ENCODE measurements around the gene TMPRSS2. TPM values are rescaled to one million over a fixed set of nuclear protein-coding genes. Genes with fewer than 3 reads are reported as not detected.
"Not testable (repeated sequence)": the region's sequence is repeated elsewhere in the genome, so short reads cannot be mapped to it uniquely, and the experiment has no call there.

The TMPRSS2 gene
- total RNA-seq, 4 donors from 2014 or later, result 5.9 to 36.7 (median 10.5) TPM

DNA sequence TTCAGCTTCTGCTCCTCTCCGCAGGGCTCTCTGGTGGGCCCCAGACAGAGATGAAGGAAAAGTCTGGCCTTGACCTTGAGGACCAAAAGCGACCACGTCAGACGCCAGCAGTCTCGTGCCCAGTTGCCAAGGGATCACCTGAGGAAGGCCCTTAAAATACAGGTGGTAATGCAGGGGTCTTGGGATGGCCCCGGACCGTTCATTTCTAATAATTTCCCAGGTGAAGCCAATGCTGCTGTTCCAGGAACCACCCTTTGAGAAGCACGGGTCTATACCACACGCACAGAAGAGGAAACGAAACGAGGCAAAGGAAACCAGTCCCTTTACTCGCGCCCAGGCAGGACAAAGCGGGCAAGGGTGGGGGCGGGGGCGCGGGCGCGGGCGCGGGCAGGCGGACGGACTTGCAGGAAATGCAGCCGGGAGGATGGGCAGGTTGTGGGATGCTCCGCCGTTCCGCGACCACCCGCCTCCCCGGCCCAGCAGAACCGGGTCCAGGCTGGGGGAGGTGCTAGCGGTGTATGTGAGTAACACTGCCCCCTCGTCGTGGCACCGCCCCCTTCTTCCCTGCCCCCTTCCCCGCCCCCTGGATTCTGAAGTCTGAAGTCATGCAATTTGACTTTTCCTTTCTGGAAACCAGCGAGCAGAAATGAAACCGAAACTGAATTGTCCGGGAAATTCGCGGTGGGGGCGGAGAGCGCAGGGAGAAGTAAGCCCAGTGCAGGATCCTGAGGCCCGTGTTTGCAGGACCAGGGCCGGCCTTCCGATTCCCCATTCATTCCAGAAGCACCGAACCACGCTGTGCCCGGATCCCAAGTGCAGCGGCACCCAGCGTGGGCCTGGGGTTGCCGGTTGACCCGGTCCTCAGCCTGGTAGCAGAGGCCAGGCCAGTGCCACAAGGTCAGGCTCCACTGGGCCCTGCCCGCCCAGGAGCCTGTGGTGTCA, 87.8 kb downstream of the TMPRSS2 start:
- DNase-seq (ENCODE audit: low spot score in 2 of 2), result peak; percentile 91

DNA sequence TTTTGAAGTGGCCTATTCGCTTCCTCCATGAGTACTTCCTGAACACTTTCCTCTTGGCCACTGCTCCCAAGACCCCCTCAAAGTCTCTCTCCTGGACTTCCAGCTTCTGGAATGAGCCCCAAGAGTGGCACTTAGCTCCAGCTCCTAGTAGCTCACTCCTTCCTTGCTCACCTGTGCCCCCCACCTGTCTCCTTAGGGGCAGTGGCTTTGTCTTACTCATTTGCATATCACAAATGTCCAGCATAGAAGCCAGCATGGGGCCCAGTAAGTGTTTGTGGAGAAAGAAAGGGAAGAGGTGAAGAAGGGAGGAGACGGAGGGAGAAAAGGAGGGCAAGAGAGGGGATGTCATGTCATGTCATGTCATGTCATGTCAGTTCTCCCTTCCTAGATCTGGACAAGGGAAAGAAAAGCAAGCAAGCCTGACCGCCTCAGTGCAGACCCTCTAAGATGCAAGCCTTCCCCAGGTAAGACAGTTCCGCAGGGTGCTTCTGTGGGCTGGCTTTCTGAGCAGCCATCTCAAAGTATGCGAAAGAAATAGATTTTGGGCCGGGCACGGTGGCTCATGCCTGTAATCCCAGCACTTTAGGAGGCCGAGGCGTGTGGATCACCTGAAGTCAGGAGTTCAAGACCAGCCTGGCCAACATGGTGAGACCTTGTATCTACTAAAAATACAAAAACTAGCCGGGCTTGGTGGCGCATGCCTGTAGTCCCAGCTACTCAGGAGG, 88.8 kb downstream of the TMPRSS2 start:
- H3K27me3 ChIP-seq, result no peaks in the 10 kb centered on the region
- no peaks in the 10 kb centered on the region for H3K36me3 ChIP-seq
- H3K9me3 ChIP-seq, result no peaks in the 10 kb centered on the region
- TF ChIP-seq POLR2AphosphoS5 (IDR thresholded peaks at IDR 0.05) (no peak), EP300 (IDR thresholded peaks at IDR 0.05) (no peak), POLR2A (IDR thresholded peaks at IDR 0.05) (no peak)
- TF ChIP-seq, protein P1, sequence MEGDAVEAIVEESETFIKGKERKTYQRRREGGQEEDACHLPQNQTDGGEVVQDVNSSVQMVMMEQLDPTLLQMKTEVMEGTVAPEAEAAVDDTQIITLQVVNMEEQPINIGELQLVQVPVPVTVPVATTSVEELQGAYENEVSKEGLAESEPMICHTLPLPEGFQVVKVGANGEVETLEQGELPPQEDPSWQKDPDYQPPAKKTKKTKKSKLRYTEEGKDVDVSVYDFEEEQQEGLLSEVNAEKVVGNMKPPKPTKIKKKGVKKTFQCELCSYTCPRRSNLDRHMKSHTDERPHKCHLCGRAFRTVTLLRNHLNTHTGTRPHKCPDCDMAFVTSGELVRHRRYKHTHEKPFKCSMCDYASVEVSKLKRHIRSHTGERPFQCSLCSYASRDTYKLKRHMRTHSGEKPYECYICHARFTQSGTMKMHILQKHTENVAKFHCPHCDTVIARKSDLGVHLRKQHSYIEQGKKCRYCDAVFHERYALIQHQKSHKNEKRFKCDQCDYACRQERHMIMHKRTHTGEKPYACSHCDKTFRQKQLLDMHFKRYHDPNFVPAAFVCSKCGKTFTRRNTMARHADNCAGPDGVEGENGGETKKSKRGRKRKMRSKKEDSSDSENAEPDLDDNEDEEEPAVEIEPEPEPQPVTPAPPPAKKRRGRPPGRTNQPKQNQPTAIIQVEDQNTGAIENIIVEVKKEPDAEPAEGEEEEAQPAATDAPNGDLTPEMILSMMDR (IDR thresholded peaks at IDR 0.05), result no peak
- peak in 1 of 2 donors; percentile 47 for DNase-seq (ENCODE audit: low spot score in 2 of 2)
- H3K4me3 ChIP-seq, result no peak overlapping the region
- H3K4me1 ChIP-seq, result peaks cover 16% of the 10 kb centered on the region
- H3K27ac ChIP-seq, result no peak overlapping the region
- WGBS, result 96% methylated on average over 11 of the region's 11 CpGs

More for the DNA sequence above, 87.8 kb downstream of the TMPRSS2 start:
- WGBS, result 9% methylated on average over 26 of the region's 54 CpGs
- TF ChIP-seq, protein P1 (IDR thresholded peaks at IDR 0.05), result no peak
- TF ChIP-seq EP300 (IDR thresholded peaks at IDR 0.05), result no peak
- TF ChIP-seq POLR2A (IDR thresholded peaks at IDR 0.05), result no peak
- TF ChIP-seq POLR2AphosphoS5 (IDR thresholded peaks at IDR 0.05), result no peak
- Histone ChIP-seq H3K27ac (peak overlapping the region; percentile 75), H3K9me3 (no peaks in the 10 kb centered on the region), H3K4me1 (peaks cover 16% of the 10 kb centered on the region), H3K4me3 (peak overlapping the region; percentile 51), H3K27me3 (no peaks in the 10 kb centered on the region), H3K36me3 (no peaks in the 10 kb centered on the region)

DNA sequence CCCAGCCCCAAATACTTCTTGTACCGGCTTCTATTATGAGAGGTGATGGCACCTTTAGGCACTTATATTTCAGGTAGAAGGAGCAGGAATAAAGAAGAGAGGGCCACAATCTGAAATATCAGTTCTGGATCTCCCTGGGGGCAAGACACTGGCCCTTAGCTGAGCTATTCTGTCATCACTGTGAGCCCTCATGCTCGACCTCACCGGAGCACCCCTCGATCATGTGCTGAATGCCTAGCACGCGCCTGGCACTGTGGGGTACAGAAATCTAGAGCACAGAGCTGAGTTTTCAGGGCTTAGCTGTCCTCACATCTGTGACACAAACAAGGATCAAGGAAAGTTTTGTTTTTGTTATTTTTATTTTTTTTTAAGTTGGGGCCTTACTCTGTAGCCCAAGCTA, 89.6 kb downstream of the TMPRSS2 start:
- TF ChIP-seq EP300 (IDR thresholded peaks at IDR 0.05) (no peak), POLR2AphosphoS5 (IDR thresholded peaks at IDR 0.05) (no peak), POLR2A (IDR thresholded peaks at IDR 0.05) (no peak)
- TF ChIP-seq, protein P1 (IDR thresholded peaks at IDR 0.05), result no peak
- H3K4me3 ChIP-seq, result no peak overlapping the region
- peaks cover 16% of the 10 kb centered on the region for H3K4me1 ChIP-seq
- DNase-seq (ENCODE audit: low spot score in 2 of 2), result no peak
- no peaks in the 10 kb centered on the region for H3K36me3 ChIP-seq
- no peaks in the 10 kb centered on the region for H3K9me3 ChIP-seq
- no peak overlapping the region for H3K27ac ChIP-seq
- 89% methylated on average over 6 of the region's 6 CpGs for WGBS
- no peaks in the 10 kb centered on the region for H3K27me3 ChIP-seq

DNA sequence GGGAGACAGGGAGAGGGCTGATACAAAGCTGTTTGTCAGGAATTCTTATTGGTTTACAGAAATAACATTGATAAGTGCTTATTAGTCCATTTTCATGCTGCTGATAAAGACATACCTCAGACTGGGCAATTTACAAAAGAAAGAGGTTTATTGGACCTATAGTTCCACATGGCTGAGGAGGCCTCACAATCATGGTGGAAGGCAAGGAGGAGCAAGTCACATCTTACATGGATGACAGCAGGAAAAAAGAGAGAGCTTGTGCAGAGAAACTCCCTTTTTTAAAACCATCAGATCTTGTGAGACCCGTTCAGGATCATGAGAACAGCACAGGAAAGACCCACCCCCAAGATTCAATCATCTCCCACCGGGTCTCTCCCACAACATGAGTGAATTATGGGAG, 90.5 kb downstream of the TMPRSS2 start:
- H3K36me3 ChIP-seq; DNase-seq (ENCODE audit: low spot score in 2 of 2); H3K4me3 ChIP-seq; H3K9me3 ChIP-seq; H3K27me3 ChIP-seq; H3K27ac ChIP-seq: not testable (repeated sequence)
- H3K4me1 ChIP-seq, result peaks cover 16% of the 10 kb centered on the region
- 79% methylated on average over 2 of the region's 2 CpGs for WGBS

Other genes starting within 250 kb of the TMPRSS2 start
- 1 to 10 TPM in 3 of 4 donors, not detected in 1; 1.9 to 3.3 (median 3.1) TPM for gene FAM3B, start 191.4 kb downstream of the TMPRSS2 start, total RNA-seq
- gene MX2, start 146.1 kb downstream of the TMPRSS2 start, total RNA-seq, result 1 to 10 TPM; 3.2 to 6.1 (median 5.1) TPM
- gene MX1, start 81.9 kb downstream of the TMPRSS2 start, total RNA-seq, result 10 to 100 TPM in 1 of 4 donors, 1 to 10 TPM in 3; 4.3 to 16.4 (median 8.5) TPM